Hematopoietic multipotent progenitor cell treated with erythropoietin and hydrocortisone succinate and interleukin-3 and kit ligand, for 17 days (in vitro differentiated cells): ENCODE data around the gene HABP4.

Experiments used
- DNase-seq: peaks from one replicate; pipeline ENCODE4 v3.0.0-alpha.2; 2015; ENCODE audit warnings: low spot score

The HABP4 gene

DNA sequence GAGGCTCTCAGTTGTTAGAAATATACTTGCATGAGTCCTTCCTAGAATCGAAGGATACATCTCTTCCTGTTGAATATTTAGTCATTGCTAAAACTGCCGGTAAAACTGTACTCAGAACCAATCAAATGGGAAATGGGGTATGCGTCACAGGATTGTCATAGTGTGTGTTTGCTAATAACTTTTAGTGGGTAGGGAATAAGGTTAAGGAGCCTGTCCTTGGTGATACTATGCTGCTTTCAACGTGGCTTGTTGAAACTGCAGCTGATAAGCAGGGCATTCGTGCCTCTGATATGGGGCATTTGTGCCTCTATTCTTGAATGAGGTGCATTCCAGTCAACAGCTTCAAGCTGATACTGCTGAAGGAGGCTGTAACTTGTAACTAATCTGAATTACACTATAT is 26.6 kb downstream of the HABP4 start:
- no peak for DNase-seq

DNA sequence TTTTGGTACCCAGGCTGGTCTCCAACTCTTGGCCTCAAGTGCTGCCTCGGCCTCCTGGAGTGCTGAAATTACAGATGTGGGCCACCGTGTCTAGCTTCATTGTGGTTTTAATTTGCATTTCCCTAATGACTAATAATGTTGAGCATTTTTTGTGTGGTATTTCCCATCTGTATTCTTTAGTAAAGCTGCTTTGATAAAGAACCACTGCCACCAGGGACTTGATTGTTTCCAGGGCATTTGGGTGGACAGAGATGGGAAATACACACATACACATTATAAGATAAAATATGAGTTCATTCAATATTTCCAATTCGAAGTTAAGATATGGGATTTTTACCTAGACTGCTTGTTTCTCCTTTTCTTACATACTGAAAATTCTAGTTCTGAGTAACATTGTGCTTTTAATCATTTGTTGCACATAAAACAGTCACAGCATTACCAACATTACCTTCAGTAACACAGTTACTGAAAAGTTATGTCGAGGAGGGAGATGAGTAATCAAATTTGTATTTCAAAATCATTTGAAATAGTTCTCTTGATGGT is 28.9 kb downstream of the HABP4 start:
- no peak for DNase-seq

DNA sequence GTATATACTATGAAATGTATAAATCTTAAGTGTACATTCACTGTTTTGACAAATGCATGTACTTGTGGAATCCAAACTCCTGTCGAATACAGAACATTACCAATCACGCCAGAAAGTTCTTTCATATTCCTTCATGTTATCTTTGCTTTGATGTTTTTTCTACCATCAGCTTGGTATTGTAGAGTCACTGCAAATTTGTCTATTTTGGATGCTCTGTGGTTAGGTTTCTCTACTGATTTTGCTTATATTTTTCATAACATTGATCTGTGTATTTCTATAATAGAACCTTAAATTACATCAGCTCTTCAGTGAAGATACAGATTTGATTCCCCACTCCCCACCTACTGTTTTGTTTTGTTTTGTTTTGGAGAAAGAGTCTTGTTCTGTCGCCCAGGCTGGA is 30.8 kb downstream of the HABP4 start:
- no peak for DNase-seq

DNA sequence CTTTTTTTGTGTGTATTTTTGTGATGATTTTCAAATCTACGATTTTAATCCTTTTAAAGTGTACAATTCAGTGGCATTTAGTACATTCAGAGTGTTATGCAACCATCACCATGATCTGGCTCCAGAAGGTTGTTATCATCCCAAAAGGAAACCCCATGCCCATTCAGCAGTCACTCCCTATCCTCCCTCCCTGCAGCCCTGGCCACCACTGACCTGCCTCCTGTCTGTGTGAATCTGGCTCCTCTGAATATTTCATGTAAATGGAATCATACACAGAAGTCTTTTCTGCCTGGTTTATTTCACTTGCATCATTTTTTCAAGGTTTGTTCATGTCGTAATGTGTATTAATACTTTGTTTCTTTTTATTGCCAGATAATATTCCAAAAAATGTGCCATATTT is 32.5 kb downstream of the HABP4 start:
- no peak for DNase-seq

DNA sequence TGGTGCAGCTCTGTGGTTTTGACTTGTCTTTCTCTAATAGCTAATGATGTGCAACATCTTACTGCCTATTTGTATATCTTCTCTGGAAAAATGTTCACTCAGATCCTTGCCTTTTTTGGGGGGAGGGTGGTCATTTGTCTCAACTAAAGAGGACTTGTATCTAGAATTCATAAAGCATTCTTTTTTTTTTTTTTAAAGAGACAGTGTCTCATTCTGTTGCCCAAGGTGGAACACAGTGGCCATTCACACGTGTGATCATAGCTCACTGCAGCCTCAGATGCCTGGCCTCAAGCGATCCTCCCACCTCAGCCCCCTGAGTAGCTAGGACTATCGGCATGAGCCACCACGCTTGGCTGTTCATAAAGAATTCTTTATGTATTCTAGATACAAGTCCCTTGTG is 33.2 kb downstream of the HABP4 start:
- DNase-seq: no peak

DNA sequence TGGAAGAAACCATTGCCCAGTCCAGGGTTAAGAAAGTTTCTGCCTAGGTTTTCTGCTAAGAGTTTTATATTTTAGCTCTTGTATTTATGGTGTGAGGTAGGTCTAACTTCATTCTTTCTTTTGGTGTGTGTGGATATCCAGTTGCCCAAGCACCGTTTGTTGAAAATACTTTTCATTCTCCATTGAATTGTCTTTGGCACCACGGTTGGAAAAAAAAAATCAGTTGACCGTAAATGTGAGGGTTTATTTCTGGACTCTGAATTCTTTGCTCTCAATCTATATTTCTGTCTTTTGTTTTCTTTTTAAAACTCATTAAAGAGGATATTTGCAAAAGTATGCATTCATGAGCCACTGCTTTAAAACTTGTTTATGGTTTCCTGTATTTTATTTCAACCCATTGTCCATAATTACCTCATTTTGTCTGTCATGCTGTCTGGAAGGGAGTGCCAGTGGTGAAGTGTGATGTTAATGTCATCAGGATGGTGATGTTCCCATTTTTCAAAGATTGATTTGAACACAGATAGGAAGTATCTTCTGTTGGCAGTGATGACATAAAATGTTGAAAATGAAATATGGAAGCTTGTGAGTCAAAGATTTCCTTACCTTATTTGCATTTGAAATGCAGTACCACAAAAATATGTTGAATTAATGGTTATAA is 33.9 kb downstream of the HABP4 start:
- DNase-seq: no peak

DNA sequence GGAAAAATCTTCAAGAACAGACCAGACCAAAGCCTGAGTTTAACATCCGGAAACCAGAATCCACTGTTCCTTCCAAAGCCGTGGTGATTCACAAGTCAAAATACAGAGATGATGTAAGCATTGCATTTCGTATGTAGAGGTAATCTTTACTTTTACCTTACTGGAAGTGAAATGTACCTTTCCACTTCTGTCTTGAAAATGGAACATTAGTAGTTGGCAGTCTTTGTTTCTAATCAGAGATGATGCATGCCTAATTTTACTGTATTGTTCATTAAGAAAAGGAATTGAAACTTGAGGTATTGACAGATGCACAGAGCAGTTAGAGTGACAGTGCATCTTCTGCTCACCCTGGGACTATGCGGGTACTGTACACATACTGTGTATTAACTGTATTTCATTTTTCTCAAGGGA is 34.6 kb downstream of the HABP4 start:
- no peak for DNase-seq

DNA sequence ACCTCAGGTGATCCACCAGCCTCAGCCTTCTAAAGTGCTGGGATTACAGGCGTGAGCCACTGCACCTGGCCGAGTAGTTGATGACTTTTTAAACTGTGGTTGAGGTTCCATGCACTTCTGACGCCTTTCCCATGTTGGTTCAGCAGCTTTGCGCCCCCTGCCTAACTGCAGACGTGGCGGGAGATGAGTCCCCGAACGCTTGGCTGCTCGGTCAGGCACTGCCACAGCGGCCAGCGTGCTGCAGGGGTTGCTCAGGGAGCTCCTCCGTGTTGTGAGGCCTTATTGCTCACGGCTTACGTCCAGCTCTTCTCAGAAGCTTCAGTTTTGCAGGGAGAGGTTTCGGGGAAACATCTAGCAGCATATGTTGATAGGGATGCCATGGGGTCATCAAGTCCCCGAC is 35.3 kb downstream of the HABP4 start:
- no peak for DNase-seq

DNA sequence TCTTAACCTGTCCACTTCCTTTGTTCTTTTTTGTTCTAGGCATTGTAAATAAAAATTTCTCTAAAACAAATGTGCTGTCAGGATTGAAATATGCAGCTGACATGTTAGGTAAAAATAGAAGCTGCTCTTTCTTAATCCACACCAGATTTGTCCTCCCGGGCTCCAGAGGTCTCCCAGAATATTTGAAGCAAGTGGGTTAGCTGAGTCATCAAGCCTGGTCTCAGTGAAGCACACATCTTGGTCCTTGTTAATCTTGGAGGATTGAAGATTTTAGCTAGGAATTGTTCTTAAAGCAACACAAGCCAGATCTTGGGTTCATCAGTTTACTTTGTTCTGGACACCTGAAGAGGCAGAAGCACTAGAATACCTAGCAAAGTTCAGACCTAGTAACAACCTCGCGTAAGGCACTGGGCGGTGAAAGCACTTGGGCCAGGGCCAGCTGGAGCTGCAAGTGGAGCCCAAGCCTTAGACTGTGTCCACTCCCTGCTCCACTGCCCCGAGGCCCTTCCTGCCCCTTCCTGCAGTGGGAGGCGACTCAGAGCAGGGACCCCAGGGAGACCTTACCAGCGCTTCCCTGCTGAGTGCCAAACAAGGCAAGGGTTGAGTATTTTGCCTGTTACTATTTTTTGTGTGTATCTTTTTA is 36.5 kb downstream of the HABP4 start:
- DNase-seq: no peak

DNA sequence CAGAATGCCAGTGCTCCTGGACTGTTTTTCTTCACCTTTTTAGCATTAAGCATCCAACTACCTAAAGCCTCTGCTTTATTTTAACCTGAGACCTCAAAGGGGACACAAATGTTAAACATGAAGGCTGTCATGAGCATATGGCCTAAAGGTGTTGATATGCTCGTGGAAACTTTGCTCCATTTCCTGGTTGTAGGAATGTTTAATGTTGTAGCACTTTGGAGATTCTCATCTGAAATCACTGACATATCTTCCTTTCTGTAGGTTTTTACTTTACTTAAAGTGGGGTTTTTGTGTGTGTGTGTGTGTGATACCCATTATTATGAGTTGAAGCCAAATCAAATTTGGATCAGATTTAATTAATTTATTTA is 37.0 kb downstream of the HABP4 start:
- DNase-seq: no peak

DNA sequence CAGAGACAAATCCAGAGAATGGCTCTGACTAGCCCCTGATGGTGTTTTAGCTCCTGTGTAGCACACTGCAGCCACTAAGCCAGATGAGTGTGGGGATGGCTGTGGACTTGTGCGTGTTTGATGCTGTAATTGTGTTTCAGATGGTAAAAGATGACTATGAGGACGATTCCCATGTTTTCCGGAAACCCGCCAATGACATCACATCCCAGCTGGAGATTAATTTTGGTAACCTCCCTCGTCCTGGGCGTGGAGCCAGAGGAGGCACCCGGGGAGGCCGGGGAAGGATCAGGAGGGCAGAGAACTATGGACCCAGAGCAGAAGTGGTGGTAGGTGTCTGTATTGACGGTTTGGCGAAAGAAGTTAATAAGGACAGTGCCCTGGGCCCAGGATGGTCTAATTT is 38.0 kb downstream of the HABP4 start:
- DNase-seq: no peak

DNA sequence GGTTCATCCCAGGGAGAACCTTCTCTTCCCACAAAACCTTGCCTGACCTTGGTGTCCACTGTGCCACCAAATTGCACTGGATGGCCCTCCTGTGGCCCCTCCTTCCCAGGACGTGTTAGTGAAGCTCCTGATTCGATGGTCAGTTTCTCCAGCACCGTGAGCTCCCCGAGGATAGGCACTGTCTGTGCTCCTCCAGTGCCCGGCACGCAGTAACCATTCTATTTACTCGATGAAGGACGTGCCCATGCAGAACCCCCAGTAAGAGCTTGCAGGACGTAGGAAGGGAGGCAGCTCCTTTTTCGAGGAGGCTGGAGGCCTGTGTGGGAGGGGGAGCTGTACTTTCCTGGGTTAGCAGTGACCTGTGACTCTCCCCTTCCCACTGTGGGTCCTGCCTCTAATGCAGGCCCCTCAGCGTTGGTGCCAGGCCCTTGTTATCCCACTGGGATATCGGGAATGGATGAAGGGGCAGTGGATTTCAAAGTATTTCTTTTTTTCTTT is 39.6 kb downstream of the HABP4 start:
- DNase-seq: no peak

DNA sequence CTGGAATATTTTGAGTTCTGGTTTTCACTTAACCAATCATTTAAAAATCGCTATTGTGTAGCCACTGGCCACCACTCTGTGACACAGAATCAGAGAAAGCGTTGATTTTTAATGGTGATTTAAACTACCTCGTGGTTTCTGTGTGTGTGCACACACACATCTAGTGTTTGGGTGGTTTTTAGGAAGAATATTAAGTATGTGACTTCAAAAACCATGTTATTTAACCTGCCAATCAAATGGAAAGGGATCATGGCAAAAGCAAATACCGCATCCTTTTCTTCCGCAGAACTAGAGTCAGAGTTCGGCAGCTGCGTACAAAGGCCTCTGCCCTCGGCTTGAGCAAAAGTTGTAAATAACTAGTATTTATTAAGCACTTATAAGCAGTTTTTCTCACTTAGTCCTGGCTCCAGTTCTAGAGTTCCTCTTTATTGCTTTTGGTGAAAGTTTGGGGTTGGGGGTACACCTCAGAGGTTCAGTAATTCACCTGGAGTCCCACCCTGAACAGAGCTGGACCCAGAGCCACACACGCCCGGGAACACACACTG is 40.6 kb downstream of the HABP4 start:
- DNase-seq: no peak

DNA sequence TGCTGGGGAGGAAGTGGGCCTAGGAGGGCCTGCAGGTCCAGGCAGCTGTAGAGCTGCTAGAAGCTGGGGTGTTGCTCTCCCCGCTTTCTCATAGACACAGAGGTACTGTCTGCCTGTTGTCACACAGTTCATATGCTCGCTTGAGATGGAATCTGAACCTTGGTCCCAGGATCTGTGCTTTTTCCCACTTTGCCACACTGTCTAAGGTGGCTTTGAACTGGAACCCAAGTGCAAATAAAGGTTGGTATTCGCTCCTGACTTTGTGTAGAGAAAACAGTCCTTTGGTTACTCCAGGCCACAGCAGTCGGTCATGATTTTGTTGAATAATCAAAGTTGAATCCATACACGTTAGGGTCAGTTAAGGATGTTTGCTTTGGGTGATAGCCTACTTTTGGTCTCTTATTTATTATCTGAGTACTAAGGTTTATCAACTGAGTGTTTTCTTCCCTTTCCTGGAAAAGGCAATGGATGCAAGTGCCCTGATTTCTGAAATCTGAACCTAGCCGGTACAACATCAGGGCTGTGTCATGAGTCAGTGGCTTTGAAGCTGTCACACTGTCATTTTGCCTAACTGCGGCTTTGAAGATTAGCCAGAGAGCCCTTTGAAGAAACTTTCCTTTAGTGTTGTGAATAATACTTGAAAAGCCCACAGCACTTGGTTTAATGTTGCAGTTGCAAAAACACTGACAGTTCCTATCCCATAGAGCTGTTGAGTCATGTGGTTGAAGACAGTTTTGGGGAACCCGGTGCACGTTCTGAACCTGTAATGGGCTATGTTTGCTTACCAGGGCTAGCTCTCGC is 41.3 kb downstream of the HABP4 start:
- DNase-seq: no peak

DNA sequence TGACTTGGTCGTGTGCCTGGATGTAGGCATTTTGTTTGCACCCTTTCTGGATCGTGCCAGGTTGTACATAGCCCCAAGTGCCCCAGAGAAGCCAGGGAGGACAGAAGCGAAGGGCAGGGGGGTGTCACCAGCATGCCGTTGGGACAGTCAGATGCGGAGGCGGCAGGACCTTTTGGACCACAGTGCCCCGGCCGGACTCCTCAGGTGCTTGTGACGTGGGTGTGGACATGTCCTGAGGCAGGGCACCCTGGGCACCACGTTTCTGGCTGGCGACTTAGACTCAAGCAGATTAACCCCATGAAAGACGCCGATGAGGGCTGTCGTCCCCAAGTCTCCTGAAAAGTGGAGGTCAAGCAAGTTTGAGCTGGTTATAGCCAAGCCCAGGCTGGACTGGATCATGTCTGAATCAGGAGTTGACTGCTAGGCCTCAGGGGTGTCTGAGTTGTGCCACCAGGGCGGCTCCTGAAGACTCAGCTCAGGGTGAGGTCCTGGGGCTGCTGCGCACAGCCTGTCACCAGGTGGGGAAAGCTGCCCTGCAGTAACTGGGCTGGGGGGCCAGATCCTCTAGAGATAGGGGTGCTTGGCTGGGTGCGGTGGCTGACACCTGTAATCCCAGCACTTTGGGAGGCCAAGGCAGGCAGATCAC is 42.0 kb downstream of the HABP4 start:
- no peak for DNase-seq

DNA sequence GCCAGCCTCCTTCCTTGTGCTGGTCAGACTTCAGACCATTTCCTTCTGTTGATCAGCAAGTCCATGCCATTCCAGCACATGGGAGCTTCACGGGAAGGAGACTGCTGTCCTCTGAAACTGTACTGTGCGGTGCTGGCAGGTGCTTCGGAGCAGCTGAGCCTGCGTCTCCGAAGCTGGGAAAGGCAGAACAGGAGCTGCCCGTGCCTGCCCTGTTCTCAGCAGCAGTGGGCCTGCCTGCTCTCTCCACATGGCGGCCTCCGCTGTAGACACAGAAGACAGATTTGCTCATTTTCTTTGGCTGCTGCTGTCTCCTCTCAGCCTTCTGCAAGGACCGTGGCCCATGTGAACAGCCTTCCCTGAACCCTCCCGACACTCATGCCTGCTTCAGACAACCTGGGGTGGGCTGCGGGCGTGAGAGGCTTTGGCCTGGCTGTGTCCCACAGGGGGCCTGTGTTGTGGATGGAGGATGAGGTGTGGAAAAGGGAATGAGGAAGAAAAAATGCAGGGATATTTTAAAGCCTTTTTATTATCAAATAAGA is 43.1 kb downstream of the HABP4 start:
- DNase-seq: no peak

DNA sequence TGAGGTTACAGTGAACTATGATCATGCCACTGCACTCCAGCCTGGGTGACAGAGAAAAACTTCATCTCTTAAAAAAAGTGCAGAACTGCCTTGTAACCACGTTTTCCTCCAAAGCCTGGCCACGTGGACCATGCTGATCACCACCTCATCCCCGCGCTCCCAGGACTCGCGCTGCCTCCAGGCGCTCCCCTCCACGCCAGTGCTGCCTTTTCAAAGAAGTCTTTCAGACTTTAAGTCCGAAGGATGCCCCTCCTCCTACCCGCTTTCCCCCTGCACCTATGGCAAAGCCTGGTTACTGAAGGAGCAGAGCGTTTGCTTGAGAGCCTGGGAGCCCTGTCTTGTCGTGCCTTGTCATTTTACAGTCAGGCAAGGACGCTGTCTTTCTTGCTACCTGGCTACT is 43.8 kb downstream of the HABP4 start:
- DNase-seq: no peak

DNA sequence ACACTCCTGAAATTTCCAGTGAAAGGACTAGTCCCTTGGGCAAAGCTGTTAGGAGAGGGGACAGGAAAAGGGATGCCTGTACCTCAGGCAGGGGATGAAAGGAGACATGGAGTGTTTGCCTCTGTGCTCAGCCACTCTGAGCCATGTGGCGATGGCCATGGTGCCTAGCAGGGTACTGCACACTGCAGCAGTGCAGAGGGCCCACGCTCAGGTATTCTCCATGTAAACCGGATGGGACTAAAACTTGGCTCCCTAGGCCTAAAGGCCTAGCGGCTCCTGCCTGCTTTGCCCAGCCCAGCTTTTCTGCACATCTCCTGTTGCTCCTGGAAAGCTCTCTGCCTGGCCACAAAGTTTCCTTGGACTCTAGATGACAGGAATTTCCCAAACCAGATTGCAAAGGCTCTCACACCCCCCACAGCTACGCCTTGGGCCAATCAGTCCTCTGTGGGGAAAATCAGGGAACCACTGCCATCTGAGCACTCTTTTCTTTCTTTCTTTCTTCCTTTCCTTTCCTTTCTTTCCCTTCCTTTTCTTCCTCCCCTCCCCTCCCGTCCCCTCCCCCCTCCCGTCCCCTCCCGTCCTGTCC is 44.3 kb downstream of the HABP4 start:
- DNase-seq: no peak

DNA sequence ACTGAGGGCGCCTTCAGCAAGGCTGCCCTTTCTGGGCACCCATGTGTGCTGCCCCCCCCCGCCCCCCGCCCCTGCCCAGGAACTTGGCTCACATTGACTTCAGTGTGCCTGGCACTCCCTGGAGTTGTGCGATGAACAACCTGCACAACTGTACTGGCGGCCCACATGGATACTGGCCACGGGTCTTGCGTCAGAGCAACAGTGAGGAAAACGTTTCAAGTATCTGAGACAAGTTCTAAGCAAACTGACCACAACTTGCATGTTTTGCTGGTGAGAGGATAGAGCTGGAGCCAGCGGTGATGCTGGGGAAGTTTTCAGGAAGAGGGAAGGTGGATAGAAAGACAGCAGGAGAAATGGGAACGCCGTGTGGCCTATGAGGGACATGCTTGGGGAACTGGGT is 45.4 kb downstream of the HABP4 start:
- no peak for DNase-seq

DNA sequence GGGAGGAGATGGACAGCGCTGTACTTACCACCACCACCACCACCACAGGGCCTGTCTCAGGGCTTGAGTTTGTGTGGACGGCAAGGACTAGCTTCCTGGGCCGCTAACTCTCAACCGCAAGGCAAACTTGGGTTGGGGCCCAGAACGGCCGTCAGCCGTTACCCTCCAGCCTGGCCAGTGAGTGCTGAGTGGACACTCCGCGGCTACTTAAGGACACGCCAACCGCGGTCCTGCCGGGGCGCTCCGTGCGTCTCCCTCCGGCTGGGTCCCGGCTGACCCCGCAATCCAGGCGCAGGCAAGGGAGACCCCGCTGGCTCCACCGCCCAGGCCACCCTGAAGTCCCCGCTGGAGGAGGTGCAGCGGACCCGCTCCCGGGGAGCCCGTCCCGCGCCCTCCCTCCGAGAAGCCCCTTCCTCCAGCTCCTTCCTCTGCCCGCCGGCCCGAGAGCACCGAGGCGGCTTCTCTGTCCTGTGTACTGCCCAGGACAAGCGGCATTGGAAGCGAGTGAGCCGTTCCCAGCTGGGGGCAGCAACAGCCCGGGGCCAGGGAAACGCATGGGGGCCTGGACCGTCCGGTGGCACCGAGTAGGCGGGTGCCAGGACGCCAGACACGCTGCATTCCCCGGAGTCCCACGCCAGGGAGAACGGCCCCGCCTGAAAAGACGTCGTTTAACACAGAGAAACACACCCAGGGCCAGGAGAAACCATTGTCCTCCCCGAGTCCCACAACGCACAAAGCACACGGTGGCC is 46.6 kb downstream of the HABP4 start:
- no peak for DNase-seq

DNA sequence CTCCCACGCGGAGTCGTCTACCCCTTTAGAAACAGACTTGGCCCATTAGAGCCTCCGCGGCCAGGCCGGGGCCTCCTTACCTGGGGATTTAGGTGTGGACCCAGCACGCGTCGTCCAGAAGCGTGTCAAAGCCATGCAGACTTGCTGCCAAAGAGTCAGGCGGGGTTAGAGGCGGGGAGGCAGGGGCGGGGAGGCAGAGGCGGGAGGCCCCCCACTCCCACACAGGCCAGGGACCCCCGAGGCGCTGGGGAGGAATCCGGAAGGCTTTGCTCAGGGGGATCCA is 47.1 kb downstream of the HABP4 start:
- DNase-seq: no peak
